Cardiac muscle cell (in vitro differentiated cells and primary cell): ENCODE data around the gene HDLBP. TPM values are rescaled to one million over a fixed set of nuclear protein-coding genes. Genes with fewer than 3 reads are reported as not detected.
A peak's percentile ranks its signal among the peaks of the same experiment; 100 is the strongest.

ENCODE experiments used
- DNase-seq, 2 donors: peaks; one replicate each; pipeline versions ENCODE4 v3.0.0 to v3.0.0-alpha.2; 2010 to 2017; ENCODE audit warnings: low read depth in 1 of 2, low spot score in 1 of 2
- H3K27ac ChIP-seq: fragments of 200-600 bp; sonication (generic); 2 replicates; pipeline ENCODE4 v1.5.1; 2016
- H3K27me3 ChIP-seq: fragments of 200-600 bp; sonication (generic); 2 replicates; pipeline ENCODE4 v1.6.0; 2016; ENCODE audit warnings: control low read depth
- H3K36me3 ChIP-seq: fragments of 200-600 bp; sonication (generic); 2 replicates; pipeline ENCODE4 v1.5.1; 2016; ENCODE audit warnings: control low read depth
- H3K4me1 ChIP-seq: fragments of 200-600 bp; sonication (generic); 2 replicates; pipeline ENCODE4 v1.8.1; 2017; ENCODE audit warnings: low read depth, mild to moderate bottlenecking, mixed run types
- H3K4me3 ChIP-seq: fragments of 200-600 bp; sonication (generic); 2 replicates; pipeline ENCODE4 v1.5.1; 2016; ENCODE audit warnings: mild to moderate bottlenecking
- H3K9me3 ChIP-seq: fragments of 200-600 bp; sonication (generic); 2 replicates; pipeline ENCODE4 v1.5.1; 2017; ENCODE audit warnings: low read depth, mild to moderate bottlenecking, control low read depth
- CTCF ChIP-seq: IDR thresholded peaks from 2 replicates; pipeline ENCODE4 v1.5.1; 2012; ENCODE audit warnings: low read depth, mild to moderate bottlenecking, low read length
- polyA plus RNA-seq: library from polyadenylated mRNA; unstranded; fragments of >200 nt; fragmentation: Nextera tagmentation; extraction: Ambion mirVana; gene quantifications from 2 replicates; pipeline ENCODE4 v1.2.1, GENCODE V29; 2016
- total RNA-seq: library from RNA; depleted of rRNA; stranded (reverse); fragments of >200 nt; gene quantifications from 2 replicates; pipeline ENCODE4 v1.2.3, GENCODE V29; 2016

HDLBP gene
- total and polyA plus RNA-seq, 2 experiments from 2014 or later = 261 to 313 TPM

- Histone ChIP-seq H3K27ac (no peak overlapping the region), H3K4me1 (peaks cover 7% of the 10 kb centered on the region), H3K36me3 (peaks cover 4% of the 10 kb centered on the region), H3K9me3 (no peaks in the 10 kb centered on the region), H3K27me3 (no peaks in the 10 kb centered on the region), H3K4me3 (no peak overlapping the region)
- peak in 1 of 2 donors; percentile 17 for DNase-seq
- TF ChIP-seq CTCF = no peak
Measured at GRCh38 chr2:241179899-241180298, 135.6 kb downstream of the HDLBP start.

DNA sequence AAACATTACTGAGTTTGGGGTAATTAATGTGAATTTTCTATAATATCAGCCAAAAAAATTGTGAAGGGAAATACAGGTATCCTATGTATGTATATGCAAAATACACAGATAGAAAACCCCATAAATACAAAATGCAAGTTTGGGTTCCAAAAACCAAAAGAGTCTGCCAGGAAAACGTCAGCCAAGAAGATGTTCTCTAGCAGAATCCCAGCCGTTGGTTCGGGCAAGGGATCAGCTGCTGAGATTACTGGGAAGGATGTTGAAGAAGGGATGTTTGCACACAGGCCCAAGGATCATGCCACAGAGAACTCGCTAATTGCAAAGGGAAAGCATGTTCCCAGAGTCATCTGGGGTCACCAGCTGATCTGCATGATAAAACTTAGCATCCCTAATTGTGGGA lies 136.5 kb downstream of the HDLBP start:
- no peak for TF ChIP-seq CTCF
- Histone ChIP-seq H3K4me3 (no peak overlapping the region), H3K27me3 (no peaks in the 10 kb centered on the region), H3K4me1 (peaks cover 7% of the 10 kb centered on the region), H3K27ac (no peak overlapping the region), H3K36me3 (peaks cover 4% of the 10 kb centered on the region), H3K9me3 (no peaks in the 10 kb centered on the region)
- peak in 1 of 2 donors; percentile 19 for DNase-seq

DNA sequence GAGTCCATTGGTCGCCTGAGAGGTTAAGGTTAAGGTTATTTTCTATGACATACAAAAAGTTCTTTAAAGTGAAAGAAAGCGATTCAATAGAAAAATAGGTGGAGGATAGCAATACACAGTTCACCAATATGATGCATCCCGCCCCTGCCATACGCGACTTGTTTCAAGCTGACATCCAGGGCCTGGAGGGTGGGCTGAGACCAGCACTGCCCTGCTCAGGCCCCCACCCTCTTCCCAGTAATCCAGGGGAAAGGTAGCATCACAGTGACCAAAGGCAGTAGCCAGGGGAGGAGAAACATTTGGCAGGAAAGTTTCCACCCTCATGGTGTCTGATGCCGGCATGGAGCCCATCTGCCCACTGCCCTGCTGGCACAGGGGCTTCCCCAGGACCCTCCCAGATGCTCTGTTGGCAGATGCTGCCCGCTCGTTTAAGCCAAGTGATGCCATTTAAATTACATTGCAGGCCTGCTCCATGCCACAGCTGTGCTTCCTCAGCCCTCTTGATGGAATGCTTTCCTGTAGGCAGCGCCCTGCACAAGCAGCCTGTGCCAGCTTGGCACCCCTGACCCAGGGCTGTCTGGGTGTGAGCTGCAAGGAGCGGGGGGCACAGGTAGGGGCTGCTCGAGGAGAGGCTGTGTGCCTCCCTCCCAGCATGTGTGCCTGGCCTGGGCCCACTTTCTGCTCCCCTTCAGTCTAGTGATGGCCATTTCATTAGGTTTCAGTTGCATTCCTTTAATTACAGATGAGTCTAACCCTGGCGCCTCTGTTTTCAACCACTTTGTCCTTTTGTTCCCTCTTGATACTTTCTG lies 137.7 kb downstream of the HDLBP start:
- H3K4me1 ChIP-seq = peaks cover 7% of the 10 kb centered on the region

More for the DNA sequence above, 137.7 kb downstream of the HDLBP start:
- no peak for TF ChIP-seq CTCF
- no peak overlapping the region for H3K27ac ChIP-seq
- no peaks in the 10 kb centered on the region for H3K36me3 ChIP-seq
- DNase-seq = no peak
- no peaks in the 10 kb centered on the region for H3K9me3 ChIP-seq
- no peaks in the 10 kb centered on the region for H3K27me3 ChIP-seq
- no peak overlapping the region for H3K4me3 ChIP-seq

Other genes starting within 250 kb of the HDLBP start
- 75.7 and 105 TPM in 2 replicates for gene MTERF4, start 213.4 kb downstream of the HDLBP start, total RNA-seq
- gene MTERF4, start 213.4 kb downstream of the HDLBP start, polyA plus RNA-seq = 25.0 and 26.9 TPM in 2 replicates
- 8.5 and 11.9 TPM in 2 replicates for gene PASK, start 166.2 kb downstream of the HDLBP start, total RNA-seq
- 4.7 and 7.0 TPM in 2 replicates for gene PASK, start 166.2 kb downstream of the HDLBP start, polyA plus RNA-seq
- gene PPP1R7, start 165.2 kb downstream of the HDLBP start, total RNA-seq = 44.0 and 56.5 TPM in 2 replicates
- 70.1 and 98.4 TPM in 2 replicates for gene PPP1R7, start 165.2 kb downstream of the HDLBP start, polyA plus RNA-seq
- gene ANO7, start 127.0 kb downstream of the HDLBP start, total RNA-seq = 2.7 and 2.8 TPM in 2 replicates
- gene ANO7, start 127.0 kb downstream of the HDLBP start, polyA plus RNA-seq = 2.7 and 3.4 TPM in 2 replicates
- 334 and 386 TPM in 2 replicates for gene SEPTIN2, start 253 bp upstream of the HDLBP start, total RNA-seq
- gene SEPTIN2, start 253 bp upstream of the HDLBP start, polyA plus RNA-seq = 627 and 695 TPM in 2 replicates
- gene FARP2, start 40.6 kb upstream of the HDLBP start, total RNA-seq = 24.4 and 26.5 TPM in 2 replicates
- gene FARP2, start 40.6 kb upstream of the HDLBP start, polyA plus RNA-seq = 26.5 and 32.7 TPM in 2 replicates
- 360 and 422 TPM in 2 replicates for gene STK25, start 192.9 kb upstream of the HDLBP start, total RNA-seq
- gene STK25, start 192.9 kb upstream of the HDLBP start, polyA plus RNA-seq = 295 and 302 TPM in 2 replicates
- gene BOK, start 243.1 kb upstream of the HDLBP start, total RNA-seq = 45.8 and 47.5 TPM in 2 replicates
- gene BOK, start 243.1 kb upstream of the HDLBP start, polyA plus RNA-seq = 27.2 and 32.2 TPM in 2 replicates